HEK293T (cell line): Measurements from ENCODE around the gene ERG.

Experiments
- ARNT ChIP-seq: fragments of 450-650 bp; IDR thresholded peaks from 2 replicates; pipeline ENCODE4 v1.6.1; 2017; ENCODE audit warnings: mild to moderate bottlenecking
- ELF4 ChIP-seq: fragments of 450-650 bp; IDR thresholded peaks from 2 replicates; pipeline ENCODE4 v1.6.1; 2017; ENCODE audit warnings: antibody characterized with exemption
- FOXA1 ChIP-seq: fragments of 450-650 bp; IDR thresholded peaks from 2 replicates; pipeline ENCODE4 v1.6.1; 2016; ENCODE audit warnings: mild to moderate bottlenecking
- FOXK2 ChIP-seq: fragments of 450-650 bp; IDR thresholded peaks from 2 replicates; pipeline ENCODE4 v1.6.1; 2016; ENCODE audit warnings: mild to moderate bottlenecking
- L3MBTL2 ChIP-seq: fragments of 450-650 bp; conservative IDR thresholded peaks from 2 replicates; pipeline ENCODE4 v1.6.1; 2016; ENCODE audit warnings: mild to moderate bottlenecking
- NFRKB ChIP-seq: fragments of 450-650 bp; IDR thresholded peaks from 2 replicates; pipeline ENCODE4 v1.6.1; 2016; ENCODE audit warnings: mild to moderate bottlenecking, moderate library complexity
- SP1 ChIP-seq: fragments of 450-650 bp; IDR thresholded peaks from 2 replicates; pipeline ENCODE4 v1.6.1; 2017
- SUZ12 ChIP-seq: fragments of 450-650 bp; IDR thresholded peaks from 2 replicates; pipeline ENCODE4 v1.6.1; 2016; ENCODE audit warnings: mild to moderate bottlenecking
- TARDBP ChIP-seq: fragments of 450-650 bp; IDR thresholded peaks from 2 replicates; pipeline ENCODE4 v1.6.1; 2016

GRCh38 chr21:38396325-38396724 lies 102.0 kb downstream of the ERG start:
- no peak for TF ChIP-seq FOXA1
- no peak for TF ChIP-seq SP1
- no peak for TF ChIP-seq NFRKB
- no peak for TF ChIP-seq FOXK2
- no peak for TF ChIP-seq SUZ12
- no peak for TF ChIP-seq ELF4
- no peak for TF ChIP-seq L3MBTL2
- no peak for TF ChIP-seq TARDBP
- no peak for TF ChIP-seq ARNT
